PC-3 (cell line): ENCODE results near the gene RSPH6A. TPM values are rescaled to one million over a fixed set of nuclear protein-coding genes. Genes with fewer than 3 reads are reported as not detected.

Experiments
- ATAC-seq: fragments of 200-7000 bp; cut with Tn5 transposase; 2 replicates; pipeline ENCODE4 v1.9.1; 2020; ENCODE audit warnings: mild to moderate bottlenecking, moderate library complexity
- BruUV-seq: library from RNA; stranded (reverse); fragments of 400-500 nt; replicated peaks from 2 replicates; lab custom pipeline; 2021; lab: Mats Ljungman, UMichigan
- CTCF ChIA-PET: fragments of 300-600 bp; sonication (Branson Sonifier 250); formaldehyde crosslinking; loops from one replicate; lab custom pipeline; 2022; ENCODE audit warnings: antibody characterized with exemption; lab: Charles Lee
- POLR2A ChIA-PET: fragments of 300-600 bp; sonication (Branson Sonifier 250); formaldehyde crosslinking; loops from one replicate; lab custom pipeline; 2022; ENCODE audit warnings: antibody characterized with exemption; ENCODE audit not compliant: unreplicated experiment; lab: Charles Lee
- DNase-seq: peaks from one replicate; pipeline ENCODE4 v3.0.0-alpha.2; 2015
- H2AFZ ChIP-seq: fragments of 300-600 bp; sonication (generic); 2 replicates; pipeline ENCODE4 v1.6.0; 2016; ENCODE audit warnings: antibody characterized with exemption, low read length
- H3F3A ChIP-seq: fragments of 300-600 bp; sonication (generic); one replicate; pipeline ENCODE4 v1.6.0; 2017; ENCODE audit warnings: antibody characterized with exemption, low read length, control low read depth, mild to moderate bottlenecking; ENCODE audit not compliant: unreplicated experiment
- H3K27ac ChIP-seq: fragments of 300-600 bp; sonication (generic); 2 replicates; pipeline ENCODE4 v1.5.1; 2016; ENCODE audit warnings: mild to moderate bottlenecking, low read length
- H3K27me3 ChIP-seq: fragments of 300-600 bp; sonication (generic); 2 replicates; pipeline ENCODE4 v1.6.1; 2016; ENCODE audit warnings: low read length, mixed read lengths
- H3K36me3 ChIP-seq: fragments of 300-600 bp; sonication (generic); 2 replicates; pipeline ENCODE4 v1.6.1; 2016; ENCODE audit warnings: low read depth, mixed run types, low read length, mixed read lengths
- H3K4me1 ChIP-seq: fragments of 300-600 bp; sonication (generic); 2 replicates; pipeline ENCODE4 v1.5.1; 2016; ENCODE audit warnings: low read length; ENCODE audit not compliant: insufficient read depth
- H3K4me2 ChIP-seq: fragments of 300-600 bp; sonication (generic); 2 replicates; pipeline ENCODE4 v1.6.0; 2016; ENCODE audit warnings: low read length
- H3K4me3 ChIP-seq: fragments of 300-600 bp; sonication (generic); 2 replicates; pipeline ENCODE4 v1.5.1; 2016; ENCODE audit warnings: mild to moderate bottlenecking, low read length, mixed read lengths
- H3K79me2 ChIP-seq: fragments of 300-600 bp; sonication (generic); 2 replicates; pipeline ENCODE4 v1.6.1; 2017; ENCODE audit warnings: low read length, mixed read lengths
- H3K9ac ChIP-seq: fragments of 300-600 bp; sonication (generic); 2 replicates; pipeline ENCODE4 v1.6.0; 2016; ENCODE audit warnings: mild to moderate bottlenecking, low read length
- H3K9me2 ChIP-seq: fragments of 300-600 bp; sonication (generic); replicated peaks from 2 replicates; pipeline ENCODE4 v1.6.1; 2016; ENCODE audit warnings: mixed run types, low read length, mixed read lengths
- H3K9me3 ChIP-seq: fragments of 300-600 bp; sonication (generic); 2 replicates; pipeline ENCODE4 v1.6.1; 2016; ENCODE audit warnings: low read length, mixed read lengths
- H4K20me1 ChIP-seq: fragments of 300-600 bp; sonication (generic); 2 replicates; pipeline ENCODE4 v1.6.1; 2016; ENCODE audit warnings: low read length, mixed read lengths
- CTCF ChIP-seq: fragments of 300-600 bp; sonication (generic); conservative IDR thresholded peaks from 2 replicates; pipeline ENCODE4 v1.5.1; 2017; ENCODE audit warnings: antibody characterized with exemption, low read depth, mild to moderate bottlenecking, low read length
- EZH2 ChIP-seq: fragments of 300-600 bp; sonication (generic); IDR thresholded peaks from one replicate; pipeline ENCODE4 v1.6.1; 2017; ENCODE audit warnings: antibody characterized with exemption, mild to moderate bottlenecking, low read length; ENCODE audit not compliant: unreplicated experiment
- EZH2phosphoT487 ChIP-seq: fragments of 300-600 bp; sonication (generic); IDR thresholded peaks from 2 replicates; pipeline ENCODE4 v1.6.1; 2018; ENCODE audit warnings: mild to moderate bottlenecking, antibody characterized with exemption, low read length, borderline replicate concordance
- intact Hi-C: fragments of 100-400 bp; cut with micrococcal nuclease; formaldehyde crosslinking; loops from 2 replicates; pipeline ENCODE4 v1.9.0; 2023
- total RNA-seq: library from RNA; depleted of rRNA; stranded (reverse); fragments of >200 nt; gene quantifications from 2 replicates; pipeline ENCODE4 v1.2.3, GENCODE V29; 2014

Gene RSPH6A
- total RNA-seq, 1 experiment from 2014 or later = not detected

GRCh38 chr19:45816236-45817009, 1.3 kb upstream of the RSPH6A start:
- intact Hi-C loops = loop anchor here (1.0 kb wide), 1 partner anchor 17 kb away; no protein-coding TSS in a partner anchor
- H3F3A ChIP-seq = no peaks in the 10 kb centered on the region
- H3K4me2 ChIP-seq = no peak overlapping the region
- no peak overlapping the region for H2AFZ ChIP-seq
- H3K27me3 ChIP-seq = no peaks in the 10 kb centered on the region
- CTCF ChIA-PET = interaction anchor here (0.5 to 0.7 kb wide), 7 partner anchors 10 to 438 kb away, joined by 3 to 13 read pairs (median 5); partner anchors contain the start of genes FBXO46 and SIX5
- H4K20me1 ChIP-seq = no peaks in the 10 kb centered on the region
- H3K4me3 ChIP-seq = no peak overlapping the region
- no peaks in the 10 kb centered on the region for H3K9me3 ChIP-seq
- TF ChIP-seq EZH2phosphoT487 (no peak), EZH2 (no peak), CTCF (no peak)
- H3K27ac ChIP-seq = no peak overlapping the region
- H3K9ac ChIP-seq = no peak overlapping the region
- H3K9me2 ChIP-seq = no peaks in the 10 kb centered on the region
- no peak for DNase-seq
- no peaks in the 10 kb centered on the region; the same call in 1 of the 2 replicates for H3K4me1 ChIP-seq
- no peaks in the 10 kb centered on the region; the same call in 1 of the 2 replicates for H3K36me3 ChIP-seq
- POLR2A ChIA-PET = no interaction called here
- ATAC-seq = no peak
- H3K79me2 ChIP-seq = no peaks in the 10 kb centered on the region
- BruUV-seq = no TSS peak

GRCh38 chr19:45815481-45816216, 541 bp upstream of the RSPH6A start:
- Histone ChIP-seq H2AFZ (no peak overlapping the region), H3K4me1 (no peaks in the 10 kb centered on the region; the same call in 1 of the 2 replicates), H3K4me3 (no peak overlapping the region), H3K4me2 (no peak overlapping the region), H3K79me2 (no peaks in the 10 kb centered on the region), H3K9me3 (no peaks in the 10 kb centered on the region), H3K9ac (no peak overlapping the region), H3K9me2 (no peaks in the 10 kb centered on the region), H3K36me3 (no peaks in the 10 kb centered on the region; the same call in 1 of the 2 replicates), H4K20me1 (no peaks in the 10 kb centered on the region), H3K27ac (no peak overlapping the region), H3K27me3 (no peaks in the 10 kb centered on the region), H3F3A (no peaks in the 10 kb centered on the region)
- no peak for TF ChIP-seq CTCF
- no peak for TF ChIP-seq EZH2
- no peak for TF ChIP-seq EZH2phosphoT487
- intact Hi-C loops = no loop called here
- ATAC-seq (no peak), DNase-seq (no peak)
- ChIA-PET CTCF (no interaction called here), POLR2A (no interaction called here)
- no TSS peak for BruUV-seq
